ENCODE results near the gene GSE1.

- TF ChIP-seq CTCF (conservative IDR thresholded peaks at IDR 0.05 in 1 of 2, IDR thresholded peaks at IDR 0.05 in 1 of 2; ENCODE audit: extremely low read depth in 1 of 2, insufficient read depth in 1 of 2, low read depth in 1 of 2, low read length in 2 of 2) (no peak), EZH2 (IDR thresholded peaks at IDR 0.05; ENCODE audit: borderline replicate concordance, low read length) (no peak)
Observed at GRCh38 chr16:85711982-85712587, 99.0 kb downstream of the GSE1 start.

All from mammary epithelial cell (primary cell).